HEK293T (cell line): ENCODE data around the gene FAM229B.

Experiments used
- CTCF ChIA-PET: fragments of 350-600 bp; formaldehyde crosslinking; extraction: SDS; loops from one replicate; lab custom pipeline; 2021; ENCODE audit warnings: antibody characterized with exemption, inconsistent platforms; lab: Yijun Ruan, JAX
- POLR2A ChIA-PET: fragments of 350-600 bp; formaldehyde crosslinking; extraction: SDS; loops from one replicate; lab custom pipeline; 2020; ENCODE audit warnings: antibody characterized with exemption, inconsistent platforms; lab: Yijun Ruan, JAX
- DNase-seq: peaks from one replicate; pipeline ENCODE4 v3.0.0; 2012; ENCODE audit warnings: mixed read lengths; ENCODE audit errors: extremely low spot score
- ARNT ChIP-seq: fragments of 450-650 bp; IDR thresholded peaks from 2 replicates; pipeline ENCODE4 v1.6.1; 2017; ENCODE audit warnings: mild to moderate bottlenecking
- BHLHE40 ChIP-seq: fragments of 450-650 bp; IDR thresholded peaks from 2 replicates; pipeline ENCODE4 v1.6.1; 2016; ENCODE audit warnings: mild to moderate bottlenecking, moderate library complexity, borderline replicate concordance
- CTBP1 ChIP-seq: fragments of 450-650 bp; IDR thresholded peaks from 2 replicates; pipeline ENCODE4 v1.6.1; 2016; ENCODE audit warnings: borderline replicate concordance
- ELF4 ChIP-seq: fragments of 450-650 bp; IDR thresholded peaks from 2 replicates; pipeline ENCODE4 v1.6.1; 2017; ENCODE audit warnings: antibody characterized with exemption
- FOXA1 ChIP-seq: fragments of 450-650 bp; IDR thresholded peaks from 2 replicates; pipeline ENCODE4 v1.6.1; 2016; ENCODE audit warnings: mild to moderate bottlenecking
- FOXK2 ChIP-seq: fragments of 450-650 bp; IDR thresholded peaks from 2 replicates; pipeline ENCODE4 v1.6.1; 2016; ENCODE audit warnings: mild to moderate bottlenecking
- FOXM1 ChIP-seq: fragments of 450-650 bp; IDR thresholded peaks from 2 replicates; pipeline ENCODE4 v1.6.1; 2017; ENCODE audit warnings: mild to moderate bottlenecking, borderline replicate concordance
- HDGF ChIP-seq: fragments of 450-650 bp; IDR thresholded peaks from 2 replicates; pipeline ENCODE4 v1.6.1; 2017; ENCODE audit warnings: antibody characterized with exemption, borderline replicate concordance
- L3MBTL2 ChIP-seq: fragments of 450-650 bp; conservative IDR thresholded peaks from 2 replicates; pipeline ENCODE4 v1.6.1; 2016; ENCODE audit warnings: mild to moderate bottlenecking
- LEF1 ChIP-seq: fragments of 450-650 bp; IDR thresholded peaks from 2 replicates; pipeline ENCODE4 v1.6.1; 2017; ENCODE audit warnings: mild to moderate bottlenecking, borderline replicate concordance
- NFRKB ChIP-seq: fragments of 450-650 bp; IDR thresholded peaks from 2 replicates; pipeline ENCODE4 v1.6.1; 2016; ENCODE audit warnings: mild to moderate bottlenecking, moderate library complexity
- SP1 ChIP-seq: fragments of 450-650 bp; IDR thresholded peaks from 2 replicates; pipeline ENCODE4 v1.6.1; 2017
- SUZ12 ChIP-seq: fragments of 450-650 bp; IDR thresholded peaks from 2 replicates; pipeline ENCODE4 v1.6.1; 2016; ENCODE audit warnings: mild to moderate bottlenecking
- TARDBP ChIP-seq: fragments of 450-650 bp; IDR thresholded peaks from 2 replicates; pipeline ENCODE4 v1.6.1; 2016
- ZNF384 ChIP-seq: fragments of 450-650 bp; IDR thresholded peaks from 2 replicates; pipeline ENCODE4 v1.6.1; 2016
- TF ChIP-seq, protein P1 (sequence below): fragments of 450-650 bp; IDR thresholded peaks from 2 replicates; pipeline ENCODE4 v1.6.1; 2016

The FAM229B gene

DNA sequence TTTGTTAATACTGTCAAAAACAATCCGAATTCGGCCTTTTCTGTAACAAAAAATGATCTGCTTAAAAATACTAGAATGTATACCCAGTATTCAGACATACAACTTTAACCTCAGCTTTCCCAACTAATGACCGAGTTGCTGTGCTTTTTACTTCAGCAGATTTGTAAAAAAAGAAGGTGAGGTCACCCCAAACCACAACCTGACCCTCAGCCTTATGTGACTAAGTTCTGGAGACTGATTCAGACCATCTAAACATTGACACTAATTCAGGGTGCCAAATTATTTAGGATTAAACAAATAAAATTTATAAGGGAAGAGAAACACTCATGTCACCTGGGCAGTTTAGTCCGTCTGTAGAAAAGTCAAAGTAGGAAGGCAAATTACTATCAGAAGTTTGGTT, 25.8 kb upstream of the FAM229B start:
- POLR2A ChIA-PET: interaction anchor here (0.6 to 0.9 kb wide), 2 partner anchors 13 to 25 kb away, joined by 3 read pairs; no protein-coding TSS in a partner anchor
- DNase-seq: no peak
- CTCF ChIA-PET: interaction anchor here (0.6 kb wide), 1 partner anchor 979 kb away, joined by 4 read pairs; no protein-coding TSS in a partner anchor
- TF ChIP-seq BHLHE40: no peak
- TF ChIP-seq ZNF384: no peak
- TF ChIP-seq LEF1: no peak
- TF ChIP-seq TARDBP: no peak
- no peak for TF ChIP-seq CTBP1
- no peak for TF ChIP-seq SUZ12
- TF ChIP-seq NFRKB: no peak
- TF ChIP-seq FOXA1: no peak

DNA sequence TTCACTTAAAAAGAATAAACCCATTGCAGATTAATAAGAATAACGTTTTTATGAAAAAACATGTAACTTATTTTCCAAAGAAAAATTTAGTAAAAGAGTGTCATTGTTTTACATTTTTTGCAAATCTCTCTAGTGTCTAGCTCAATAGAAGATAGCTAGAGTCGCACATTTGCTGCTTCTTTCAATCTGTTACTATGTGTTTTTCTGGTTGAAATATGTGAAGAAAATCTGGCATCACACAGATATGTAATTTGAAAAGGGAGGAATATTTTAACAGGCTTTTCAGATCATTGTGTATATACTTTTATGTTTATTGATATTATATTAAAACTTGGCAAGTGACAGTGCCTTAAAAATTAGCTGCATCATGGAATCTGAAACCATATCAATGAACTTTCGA, 24.4 kb upstream of the FAM229B start:
- DNase-seq: no peak
- ChIA-PET POLR2A (no interaction called here), CTCF (interaction anchor here (0.6 kb wide), 1 partner anchor 183 kb away, joined by 3 read pairs; no protein-coding TSS in a partner anchor)
- TF ChIP-seq FOXM1 (no peak), ZNF384 (no peak), L3MBTL2 (no peak), BHLHE40 (no peak), FOXA1 (no peak), ELF4 (no peak), CTBP1 (no peak)
- TF ChIP-seq, protein P1, sequence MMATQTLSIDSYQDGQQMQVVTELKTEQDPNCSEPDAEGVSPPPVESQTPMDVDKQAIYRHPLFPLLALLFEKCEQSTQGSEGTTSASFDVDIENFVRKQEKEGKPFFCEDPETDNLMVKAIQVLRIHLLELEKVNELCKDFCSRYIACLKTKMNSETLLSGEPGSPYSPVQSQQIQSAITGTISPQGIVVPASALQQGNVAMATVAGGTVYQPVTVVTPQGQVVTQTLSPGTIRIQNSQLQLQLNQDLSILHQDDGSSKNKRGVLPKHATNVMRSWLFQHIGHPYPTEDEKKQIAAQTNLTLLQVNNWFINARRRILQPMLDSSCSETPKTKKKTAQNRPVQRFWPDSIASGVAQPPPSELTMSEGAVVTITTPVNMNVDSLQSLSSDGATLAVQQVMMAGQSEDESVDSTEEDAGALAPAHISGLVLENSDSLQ: no peak

DNA sequence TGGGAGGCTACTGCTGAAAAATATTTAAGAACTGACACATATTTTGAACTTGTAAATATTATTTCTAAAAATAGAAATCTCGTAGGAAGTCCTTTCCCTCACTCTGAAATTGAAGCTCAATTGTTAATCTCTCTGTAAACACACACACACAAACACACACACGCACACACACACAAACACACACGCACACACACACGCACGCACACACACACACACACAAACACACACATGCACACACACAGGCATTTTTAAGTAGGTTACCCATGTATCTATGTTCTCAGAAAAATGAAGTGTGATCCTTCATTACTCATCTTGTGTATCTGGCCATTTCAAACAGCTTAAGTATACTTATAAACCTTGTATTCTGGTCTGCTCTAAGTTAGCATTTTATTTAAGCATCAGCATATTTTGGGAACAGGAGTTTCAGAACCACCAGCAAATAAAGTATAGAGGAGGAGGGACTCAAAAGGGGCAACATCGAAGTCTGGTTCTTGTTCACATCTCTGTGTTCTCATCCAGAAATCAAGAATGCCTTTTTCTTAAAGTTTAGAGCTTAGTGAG, 21.9 kb upstream of the FAM229B start:
- CTCF ChIA-PET: interaction anchor here (0.7 to 0.8 kb wide), 2 partner anchors 19 to 27 kb away, joined by 3 read pairs; no protein-coding TSS in a partner anchor
- TF ChIP-seq NFRKB: no peak
- POLR2A ChIA-PET: interaction anchor here (0.9 kb wide), 1 partner anchor 22 kb away, joined by 3 read pairs; the partner anchor contains the start of genes FAM229B and TUBE1
- DNase-seq: no peak

DNA sequence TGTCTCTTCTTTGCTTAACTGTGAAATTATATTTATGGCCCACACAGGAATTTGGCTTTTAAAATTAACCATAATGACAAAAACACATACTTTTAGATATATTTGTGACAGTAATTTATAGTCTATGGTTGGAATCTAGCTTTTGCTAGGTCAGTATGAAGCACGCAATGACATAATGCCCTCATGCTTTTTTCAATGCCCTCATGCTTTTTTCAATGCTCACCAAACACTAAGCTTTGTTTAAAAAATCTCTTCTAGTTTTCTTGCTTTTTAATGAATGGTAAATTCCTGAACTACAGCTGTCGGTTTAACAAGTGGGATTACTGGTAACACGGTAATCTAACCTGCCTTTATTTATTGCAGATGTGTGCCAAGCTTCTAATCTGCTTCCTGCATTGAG, 20.8 kb upstream of the FAM229B start:
- CTCF ChIA-PET: no interaction called here
- POLR2A ChIA-PET: interaction anchor here (0.7 kb wide), 1 partner anchor 21 kb away, joined by 4 read pairs; the partner anchor contains the start of genes FAM229B and TUBE1

DNA sequence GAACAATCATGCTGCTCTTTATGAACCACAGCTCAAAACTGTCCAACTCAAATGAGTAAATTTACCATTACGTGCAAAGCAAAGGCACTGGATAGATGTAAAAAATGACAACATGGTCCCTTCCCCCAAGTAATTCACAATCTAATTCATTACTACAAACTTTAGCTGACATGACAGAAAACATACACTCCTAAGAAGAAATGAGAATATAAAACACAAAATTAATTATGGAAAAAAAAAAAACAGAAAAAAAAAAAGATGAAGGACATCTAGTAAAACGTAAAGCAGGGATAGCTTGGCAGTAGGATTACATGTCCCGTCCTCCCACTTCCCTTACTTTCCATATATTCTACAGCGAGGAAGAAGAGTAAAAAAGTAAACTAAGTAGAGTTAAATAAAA, 5.8 kb upstream of the FAM229B start:
- DNase-seq: no peak
- CTCF ChIA-PET: interaction anchor here (0.6 kb wide), 1 partner anchor 13 kb away, joined by 5 read pairs; no protein-coding TSS in a partner anchor
- TF ChIP-seq HDGF (no peak), SUZ12 (no peak), FOXK2 (no peak), SP1 (no peak), FOXM1 (no peak), FOXA1 (no peak), BHLHE40 (no peak), TARDBP (no peak), ELF4 (no peak), ZNF384 (no peak), LEF1 (no peak), ARNT (no peak), NFRKB (no peak)
- TF ChIP-seq, protein P1: no peak
- POLR2A ChIA-PET: no interaction called here

More for the DNA sequence above, 20.8 kb upstream of the FAM229B start:
- TF ChIP-seq ZNF384 (no peak), SUZ12 (no peak), ARNT (no peak), FOXM1 (no peak), SP1 (no peak), BHLHE40 (no peak), LEF1 (no peak), TARDBP (no peak), CTBP1 (no peak)
- TF ChIP-seq, protein P1: no peak
- DNase-seq: no peak

DNA sequence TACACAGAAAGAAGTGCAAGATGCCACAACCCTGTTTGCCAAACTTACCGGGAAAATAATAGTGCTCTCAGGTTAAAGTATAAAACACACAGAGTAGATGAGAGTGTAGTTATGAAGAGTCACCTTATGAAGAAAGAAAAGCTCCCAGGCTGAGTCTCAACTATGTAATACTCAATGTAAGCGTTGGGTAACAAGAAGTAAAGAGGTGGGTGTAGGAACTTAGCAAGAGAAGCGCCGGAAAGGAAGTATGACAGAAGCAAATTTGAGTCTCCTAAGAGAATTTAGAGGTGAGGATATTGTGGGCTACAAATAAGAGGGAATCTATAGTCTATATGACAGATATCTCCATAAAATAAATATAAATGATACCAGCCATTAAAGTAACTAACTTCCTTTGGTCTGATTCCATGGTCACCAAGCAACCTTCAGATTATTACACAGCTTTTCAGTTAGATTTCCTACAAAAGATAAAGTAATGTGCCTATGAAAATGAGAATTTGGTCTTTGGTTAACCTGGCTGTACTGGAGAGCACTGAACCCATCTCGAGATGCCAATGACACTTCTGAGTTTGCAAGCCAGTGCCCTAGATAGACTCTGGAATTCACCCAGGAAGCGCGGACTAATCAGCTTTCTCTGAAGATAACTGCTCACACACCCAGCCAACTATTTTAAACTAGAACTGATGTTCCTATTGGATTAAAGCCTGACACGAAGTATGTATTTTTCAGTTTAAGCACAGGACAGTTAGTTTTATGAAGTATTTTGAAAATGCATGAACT, 1.9 kb upstream of the FAM229B start:
- DNase-seq: no peak
- CTCF ChIA-PET: interaction anchor here (1.3 to 1.5 kb wide), 3 partner anchors 25 to 79 kb away, joined by 3 to 5 read pairs (median 3); no protein-coding TSS in a partner anchor
- TF ChIP-seq SP1 (no peak), FOXA1 (no peak), BHLHE40 (no peak), TARDBP (no peak), HDGF (no peak)
- POLR2A ChIA-PET: interaction anchor here (1.4 to 1.9 kb wide), 2 partner anchors 34 to 408 kb away, joined by 3 to 6 read pairs; no protein-coding TSS in a partner anchor
